ENCODE data around the gene MSL1.
A peak's percentile ranks its signal among the peaks of the same experiment; 100 is the strongest.

The MSL1 gene, protein sequence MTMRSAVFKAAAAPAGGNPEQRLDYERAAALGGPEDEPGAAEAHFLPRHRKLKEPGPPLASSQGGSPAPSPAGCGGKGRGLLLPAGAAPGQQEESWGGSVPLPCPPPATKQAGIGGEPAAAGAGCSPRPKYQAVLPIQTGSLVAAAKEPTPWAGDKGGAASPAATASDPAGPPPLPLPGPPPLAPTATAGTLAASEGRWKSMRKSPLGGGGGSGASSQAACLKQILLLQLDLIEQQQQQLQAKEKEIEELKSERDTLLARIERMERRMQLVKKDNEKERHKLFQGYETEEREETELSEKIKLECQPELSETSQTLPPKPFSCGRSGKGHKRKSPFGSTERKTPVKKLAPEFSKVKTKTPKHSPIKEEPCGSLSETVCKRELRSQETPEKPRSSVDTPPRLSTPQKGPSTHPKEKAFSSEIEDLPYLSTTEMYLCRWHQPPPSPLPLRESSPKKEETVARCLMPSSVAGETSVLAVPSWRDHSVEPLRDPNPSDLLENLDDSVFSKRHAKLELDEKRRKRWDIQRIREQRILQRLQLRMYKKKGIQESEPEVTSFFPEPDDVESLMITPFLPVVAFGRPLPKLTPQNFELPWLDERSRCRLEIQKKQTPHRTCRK

GRCh38 chr17:40121181-40122135 lies at the start of gene MSL1:
TSS of gene MSL1 (plus strand) at chr17:40121971. CDS start at chr17:40122613, 642 bp downstream.
- DNase-seq: peak; percentile 96

GRCh38 chr17:40072040-40072734 lies 49.6 kb upstream of the MSL1 start:
- DNase-seq: peak; percentile 48

- DNase-seq: peak; percentile 54
These were observed 48.9 kb upstream of the MSL1 start for GRCh38 chr17:40072735-40073346.

DNA sequence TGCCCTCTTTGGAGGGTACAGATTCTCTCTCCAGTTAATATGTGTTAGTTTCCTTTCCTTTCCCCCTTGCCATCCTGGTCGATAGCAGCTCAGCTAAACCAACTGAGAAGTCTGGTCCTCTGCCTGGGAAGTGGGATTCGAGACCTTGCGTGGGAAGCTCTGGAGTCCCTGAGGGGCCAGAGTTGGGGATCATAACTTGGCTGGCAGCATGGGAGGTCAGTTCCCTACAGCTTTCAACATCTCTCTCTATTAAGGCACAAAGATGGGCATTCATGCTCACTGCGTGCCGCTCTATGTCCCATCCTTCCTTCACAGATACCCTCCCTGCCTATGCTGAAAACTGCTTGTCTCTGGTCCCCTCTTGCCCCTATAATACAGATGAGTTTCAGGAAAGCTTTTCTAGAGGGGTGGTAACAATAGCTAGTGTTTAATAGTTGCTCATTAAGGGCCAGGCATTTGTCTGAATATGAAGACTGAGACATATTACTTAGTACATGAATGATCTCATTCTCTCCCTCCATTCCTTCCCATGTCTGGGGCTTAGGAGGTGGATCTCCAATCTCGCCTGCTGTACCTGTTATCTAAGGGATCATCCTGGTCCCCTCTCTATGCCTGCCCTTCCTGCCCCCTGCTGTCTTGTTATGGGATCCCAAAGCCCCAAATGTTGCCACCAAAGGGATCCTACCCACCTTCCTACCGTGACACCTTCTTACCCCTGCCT lies 48.2 kb upstream of the MSL1 start:
- DNase-seq: no peak

DNA sequence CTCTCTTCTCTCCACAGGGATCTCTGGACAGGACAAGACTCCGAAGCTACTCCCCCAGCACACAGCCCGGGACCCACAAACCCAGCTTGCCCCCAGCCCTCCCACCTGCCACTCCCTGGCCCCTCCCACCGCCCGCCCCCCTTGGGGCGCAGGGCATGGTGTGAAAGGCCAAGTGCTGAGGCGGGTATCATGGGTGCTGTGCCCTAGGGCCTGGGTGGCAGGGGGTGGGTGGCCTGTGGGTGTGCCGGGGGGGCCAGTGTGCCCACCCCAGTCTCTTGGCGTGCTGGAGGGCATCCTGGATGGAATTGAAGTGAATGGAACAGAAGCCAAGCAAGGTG lies 47.6 kb upstream of the MSL1 start:
- no peak for DNase-seq

DNA sequence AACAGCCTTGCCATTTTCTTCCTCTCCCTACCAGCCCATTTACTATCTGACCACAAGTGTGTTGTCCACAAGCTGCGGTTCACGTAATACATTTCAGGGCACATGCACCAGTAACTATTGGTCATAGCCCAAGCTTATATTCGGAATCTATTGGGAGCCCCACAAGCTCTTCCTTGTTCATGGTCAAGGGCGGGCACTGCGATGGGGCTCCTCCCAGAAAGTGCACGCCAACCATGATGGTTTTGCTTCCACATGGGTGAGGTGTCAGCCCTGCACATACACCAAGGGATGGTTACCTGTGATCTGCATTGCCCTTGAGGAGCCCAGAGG lies 46.9 kb upstream of the MSL1 start:
- no peak for DNase-seq

DNA sequence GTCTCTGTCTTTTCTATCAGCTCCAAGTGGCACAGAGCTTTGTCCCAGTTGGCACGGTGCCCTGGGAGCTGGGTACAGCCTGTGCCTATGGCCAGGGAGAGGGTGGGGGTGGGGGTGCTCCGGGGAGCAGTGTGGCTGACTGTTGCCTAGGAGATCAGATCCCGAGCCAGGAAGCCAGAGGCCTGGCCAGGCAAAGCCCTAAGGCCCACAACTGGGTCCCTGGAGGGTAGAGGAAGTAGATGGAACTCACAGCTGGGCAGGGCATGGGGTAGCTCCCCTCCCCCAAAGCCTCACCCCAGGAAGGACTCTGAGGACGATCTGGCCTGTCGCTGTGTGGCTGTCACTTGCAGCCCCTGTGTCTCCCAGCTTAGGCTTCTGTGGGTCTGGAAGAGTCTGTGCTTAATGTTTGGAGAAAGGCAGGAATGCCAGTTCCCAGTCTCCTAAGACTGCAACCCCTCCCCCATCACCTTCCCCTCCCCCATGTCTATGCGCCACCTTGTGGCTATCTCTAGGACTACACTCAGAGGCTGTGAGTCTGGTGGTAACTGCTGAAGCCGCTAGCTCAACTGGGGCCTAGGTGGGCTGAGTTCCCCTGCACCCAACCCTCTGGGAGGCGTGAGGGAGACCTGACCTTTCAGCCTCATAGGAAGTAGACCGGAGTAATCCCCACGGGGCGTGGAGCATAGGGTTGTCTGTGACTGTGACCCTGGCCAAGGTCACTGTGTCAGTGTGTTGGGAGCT lies 46.4 kb upstream of the MSL1 start:
- peak; percentile 95 for DNase-seq

DNA sequence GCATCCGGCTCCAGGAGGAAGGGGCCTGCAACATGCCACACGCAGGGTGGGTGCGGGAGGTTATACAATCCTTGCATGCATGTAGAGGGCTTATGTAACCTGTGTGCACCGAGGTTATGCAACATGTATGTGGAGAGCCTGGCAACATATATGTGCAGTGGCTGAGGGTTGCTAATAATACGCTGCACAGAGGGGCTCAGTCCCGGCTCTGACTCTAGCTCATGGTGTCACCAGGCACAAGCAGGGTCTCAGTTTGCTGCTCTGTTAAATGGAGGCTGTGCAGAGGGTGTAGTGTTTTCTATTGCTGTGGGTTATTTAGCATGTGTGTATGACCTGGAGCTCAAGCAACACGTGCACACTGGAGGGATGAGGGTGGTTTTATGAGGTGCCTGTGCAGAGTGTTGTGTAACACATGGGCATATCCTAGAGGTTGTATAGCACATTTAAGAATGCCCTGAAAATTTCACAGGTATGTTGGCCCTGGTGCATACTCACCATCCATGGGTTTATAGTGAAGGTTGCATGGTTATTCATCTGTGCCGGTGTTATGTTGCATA lies 45.8 kb upstream of the MSL1 start:
- no peak for DNase-seq

GRCh38 chr17:40076591-40076990 lies 45.2 kb upstream of the MSL1 start:
- no peak for DNase-seq

DNA sequence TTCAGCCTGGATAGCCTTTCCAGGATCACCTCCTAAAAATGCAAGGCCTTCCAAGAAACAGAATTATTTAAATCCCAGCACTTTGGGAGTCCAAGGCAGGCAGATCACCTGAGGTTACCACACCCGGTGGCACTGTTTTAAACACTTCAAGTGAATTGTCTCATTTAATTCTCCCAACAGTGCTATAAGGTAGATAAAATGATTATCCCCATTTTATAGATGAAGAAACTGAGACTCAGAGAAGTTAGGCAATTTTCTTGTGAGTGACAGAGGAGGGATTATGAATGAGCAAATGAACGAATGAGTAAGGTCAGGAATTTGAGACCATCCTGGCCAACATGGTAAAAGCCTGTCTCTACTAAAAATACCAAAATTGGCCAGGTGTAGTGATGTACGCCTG lies 42.2 kb upstream of the MSL1 start:
- DNase-seq: no peak

DNA sequence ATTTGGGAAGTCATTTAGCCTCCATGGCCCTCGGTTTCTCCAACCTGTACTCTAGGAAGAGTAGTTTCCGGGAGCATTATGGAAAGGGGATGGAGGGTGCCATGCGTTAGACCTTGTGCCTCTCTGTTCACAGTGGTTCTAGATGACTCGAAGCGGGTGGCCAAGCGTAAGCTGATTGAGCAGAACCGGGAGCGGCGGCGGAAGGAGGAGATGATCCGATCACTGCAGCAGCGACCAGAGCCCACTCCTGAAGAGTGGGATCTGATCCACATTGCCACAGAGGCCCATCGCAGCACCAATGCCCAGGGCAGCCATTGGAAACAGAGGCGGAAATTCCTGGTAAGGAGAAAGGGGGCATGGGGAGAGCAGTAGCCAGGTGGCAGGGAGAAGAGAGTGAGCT lies 37.3 kb upstream of the MSL1 start:
- no peak for DNase-seq

DNA sequence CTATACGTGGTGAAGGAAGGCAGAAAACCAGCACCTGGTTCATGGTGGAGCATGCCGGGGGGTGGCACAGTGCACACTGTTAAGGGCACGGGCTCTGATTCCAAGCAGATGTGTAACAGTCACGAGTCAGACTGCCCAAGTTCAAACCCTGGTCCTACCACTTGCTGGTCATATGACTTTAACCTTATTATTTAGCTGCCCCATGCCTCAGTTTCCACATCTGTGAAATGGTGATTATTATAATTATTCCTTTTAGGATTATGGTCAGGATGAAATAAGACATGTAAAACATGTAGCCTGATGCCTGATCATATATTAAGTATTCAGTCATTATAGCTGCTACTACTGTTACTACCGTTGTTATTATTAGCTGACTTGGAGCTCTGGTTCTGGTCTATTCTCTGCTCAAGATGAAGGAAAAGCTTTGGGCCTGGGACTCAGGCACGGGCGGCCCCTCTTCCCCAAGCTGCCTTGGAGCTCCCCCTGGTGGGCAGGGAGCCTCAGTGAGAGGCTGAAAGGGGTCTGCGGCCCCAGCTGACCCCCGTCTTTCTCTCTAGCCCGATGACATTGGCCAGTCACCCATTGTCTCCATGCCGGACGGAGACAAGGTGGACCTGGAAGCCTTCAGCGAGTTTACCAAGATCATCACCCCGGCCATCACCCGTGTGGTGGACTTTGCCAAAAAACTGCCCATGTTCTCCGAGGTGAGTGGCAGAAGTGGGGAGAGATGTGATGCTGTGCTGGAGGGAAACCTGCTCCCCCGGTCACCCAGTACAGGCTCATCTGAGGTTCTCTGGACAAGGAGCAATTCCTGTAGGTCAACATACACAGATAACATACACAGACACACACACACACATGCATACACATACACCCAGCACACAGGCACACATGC lies 35.4 kb upstream of the MSL1 start:
- DNase-seq: peak; percentile 70

- DNase-seq: no peak
These were observed 34.5 kb upstream of the MSL1 start for GRCh38 chr17:40087049-40087794.

DNA sequence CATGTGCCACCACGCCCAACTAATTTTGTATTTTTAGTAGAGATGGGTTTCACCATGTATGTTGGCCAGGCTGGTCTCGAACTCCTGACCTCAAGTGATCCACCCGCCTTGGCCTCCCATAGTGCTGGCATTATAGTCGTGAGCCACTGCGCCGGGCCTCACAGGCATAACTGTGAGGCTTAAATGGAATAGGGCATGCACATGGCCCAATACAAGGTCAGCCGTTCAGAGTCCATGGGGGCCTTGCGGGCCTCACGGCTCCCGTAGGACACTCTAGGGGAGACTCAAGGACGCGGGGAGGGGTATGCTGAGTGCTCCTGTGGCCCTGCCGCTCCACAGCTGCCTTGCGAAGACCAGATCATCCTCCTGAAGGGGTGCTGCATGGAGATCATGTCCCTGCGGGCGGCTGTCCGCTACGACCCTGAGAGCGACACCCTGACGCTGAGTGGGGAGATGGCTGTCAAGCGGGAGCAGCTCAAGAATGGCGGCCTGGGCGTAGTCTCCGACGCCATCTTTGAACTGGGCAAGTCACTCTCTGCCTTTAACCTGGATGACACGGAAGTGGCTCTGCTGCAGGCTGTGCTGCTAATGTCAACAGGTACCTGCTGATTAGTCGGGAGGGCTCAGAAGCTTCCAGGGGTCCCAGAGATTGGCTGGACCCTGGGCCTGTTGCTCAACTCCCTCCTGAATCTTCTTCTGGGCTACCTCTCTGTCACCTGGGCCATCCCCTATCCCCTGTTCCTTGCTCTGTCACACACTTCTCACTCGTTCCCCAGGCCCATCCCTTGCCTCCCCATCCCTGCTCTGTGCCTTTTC lies 33.7 kb upstream of the MSL1 start:
- DNase-seq: no peak

GRCh38 chr17:40089077-40089895 lies 32.5 kb upstream of the MSL1 start:
- DNase-seq: no peak

- no peak for DNase-seq
These were observed 31.3 kb upstream of the MSL1 start for GRCh38 chr17:40090237-40091119.
